Measurements from ENCODE around the gene LRRC31.

LRRC31 gene

DNA sequence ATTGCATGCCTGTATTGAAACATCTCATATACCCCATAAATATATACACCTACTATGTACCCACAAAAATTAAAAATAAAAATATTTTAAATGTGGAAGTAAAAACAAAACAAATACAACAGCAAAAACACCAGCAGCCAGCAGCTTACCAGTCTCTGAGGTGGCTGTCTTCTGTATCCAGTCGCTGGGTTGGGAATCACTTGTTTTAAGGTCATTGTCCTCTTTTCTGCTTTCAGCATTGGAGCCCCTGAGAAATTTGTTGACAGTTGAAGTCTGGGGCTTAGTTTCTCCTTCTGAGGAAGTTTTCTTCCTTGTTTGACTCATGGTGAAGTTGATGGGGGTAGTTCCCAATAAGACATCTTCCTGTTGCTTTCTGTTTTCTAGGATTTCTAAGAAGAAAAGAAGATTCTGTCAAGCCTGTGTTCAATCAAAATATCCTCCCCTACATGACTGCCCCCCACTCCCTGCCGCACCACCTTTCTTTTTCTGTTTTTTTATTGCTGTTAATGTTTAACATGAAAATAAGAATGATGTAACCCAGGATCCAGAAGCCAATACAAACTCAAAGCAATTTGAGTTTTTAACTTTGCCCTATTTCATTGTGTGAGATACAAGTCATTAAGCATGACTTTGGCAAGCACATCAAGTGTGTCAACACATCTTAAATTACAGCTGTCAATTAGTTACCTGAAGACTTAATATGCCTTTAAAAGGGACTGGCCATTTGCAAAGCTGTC lies at the start of gene LRRC31:
LRRC31 (minus strand) TSS at position 452 of the 737 bp plus-strand sequence; CDS start at position 324, 128 bp downstream.
- FAIRE-seq: peak; percentile 58

DNA sequence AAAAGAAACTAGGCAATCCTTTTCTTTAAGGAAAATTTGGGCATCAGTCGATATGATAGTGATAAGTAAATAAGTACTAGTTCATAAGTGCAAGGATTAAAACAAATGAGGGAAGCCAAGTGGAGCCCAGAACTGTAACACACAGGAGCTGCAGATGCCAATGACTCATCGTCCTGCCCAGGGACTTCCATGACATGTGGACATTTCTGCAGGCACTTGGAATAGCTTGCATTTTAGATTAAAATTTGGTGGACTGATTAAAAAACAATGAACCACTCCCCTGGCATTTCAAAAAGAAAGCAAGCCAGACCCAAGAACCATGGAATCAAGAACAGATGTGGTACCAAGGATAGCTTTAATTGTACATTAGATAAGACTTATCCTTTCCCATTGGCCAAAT lies 44.6 kb upstream of the LRRC31 start:
- no peak for FAIRE-seq

DNA sequence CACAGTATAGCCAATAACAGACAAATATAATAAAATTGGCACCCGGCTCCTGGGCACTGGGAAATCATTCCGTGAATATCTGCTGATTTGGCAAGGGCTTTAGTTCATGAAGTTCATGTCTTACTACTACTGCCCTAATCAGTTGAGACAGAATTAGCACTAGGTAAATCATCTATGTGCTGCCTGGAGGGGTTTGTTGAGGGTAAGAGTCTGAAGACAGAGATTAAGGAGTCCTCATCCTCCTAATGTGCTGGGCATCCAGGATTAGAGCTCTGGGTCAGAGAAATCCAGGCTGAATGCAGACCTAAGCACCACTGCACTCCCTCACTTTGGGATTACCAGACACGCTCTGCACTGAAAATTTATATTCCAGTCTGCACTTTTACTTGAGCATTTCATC lies 43.6 kb upstream of the LRRC31 start:
- FAIRE-seq: no peak

DNA sequence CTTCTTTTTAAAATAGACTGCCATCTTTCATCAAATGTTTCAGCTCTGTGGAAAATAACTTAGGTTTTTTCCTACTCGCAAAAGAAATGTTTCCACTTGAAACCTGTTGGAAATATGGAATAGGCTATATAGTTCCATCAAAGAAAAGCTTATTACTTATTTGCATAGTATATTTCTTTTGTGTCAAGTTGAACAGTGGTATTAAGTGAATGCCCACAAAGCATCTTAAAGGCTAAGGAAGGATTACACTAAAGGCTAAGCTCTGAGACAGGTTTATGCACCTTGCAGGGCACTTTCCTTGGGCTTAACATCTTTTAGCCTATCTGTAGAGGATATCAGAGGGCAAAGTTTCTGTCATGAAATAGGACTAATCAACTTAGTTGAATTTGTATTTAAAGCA lies 41.5 kb upstream of the LRRC31 start, which contains the start of gene SAMD7:
SAMD7 (plus strand) TSS at position 301 of the 400 bp plus-strand sequence. CDS start 7,927 bp downstream, outside the sequence.
- no peak for FAIRE-seq

DNA sequence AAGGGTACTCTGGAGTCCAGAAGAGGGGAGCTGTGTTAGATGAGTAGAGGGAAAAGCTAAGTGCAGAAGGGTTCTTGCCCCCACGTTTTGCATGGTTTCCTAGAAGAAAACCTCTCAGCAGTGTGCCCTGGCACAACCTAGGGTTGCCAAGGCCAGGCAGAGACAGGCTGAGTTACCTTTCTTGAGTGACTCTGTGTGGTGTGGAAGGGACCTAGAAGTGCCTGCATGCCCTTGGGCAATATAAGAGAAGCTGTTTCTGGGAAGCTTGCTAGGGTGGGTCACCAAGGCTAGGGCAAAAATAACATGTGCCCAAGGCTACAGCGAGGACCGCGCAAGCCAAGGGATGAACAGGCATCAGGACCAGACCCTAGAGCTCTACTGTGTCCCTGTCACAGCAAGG lies 38.2 kb upstream of the LRRC31 start:
- no peak for FAIRE-seq

DNA sequence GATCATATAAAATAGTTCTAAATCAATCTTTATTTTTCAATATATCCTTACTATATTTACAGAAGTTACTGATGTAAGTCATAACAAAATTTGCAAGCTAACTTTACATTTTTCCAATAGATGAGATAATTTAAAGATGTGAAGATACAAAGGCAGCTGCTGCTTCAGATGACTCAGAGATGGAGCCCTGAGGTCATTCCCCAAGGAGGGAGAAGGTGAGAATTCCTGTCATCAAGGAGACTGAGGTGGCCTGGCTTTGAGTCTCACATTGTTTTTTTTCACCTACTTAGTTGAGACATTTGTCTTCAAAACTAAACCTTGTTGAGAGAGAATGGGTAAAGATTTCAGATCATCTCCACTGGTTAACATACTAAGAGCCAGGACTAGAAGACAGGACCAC lies 37.7 kb upstream of the LRRC31 start:
- FAIRE-seq: no peak

DNA sequence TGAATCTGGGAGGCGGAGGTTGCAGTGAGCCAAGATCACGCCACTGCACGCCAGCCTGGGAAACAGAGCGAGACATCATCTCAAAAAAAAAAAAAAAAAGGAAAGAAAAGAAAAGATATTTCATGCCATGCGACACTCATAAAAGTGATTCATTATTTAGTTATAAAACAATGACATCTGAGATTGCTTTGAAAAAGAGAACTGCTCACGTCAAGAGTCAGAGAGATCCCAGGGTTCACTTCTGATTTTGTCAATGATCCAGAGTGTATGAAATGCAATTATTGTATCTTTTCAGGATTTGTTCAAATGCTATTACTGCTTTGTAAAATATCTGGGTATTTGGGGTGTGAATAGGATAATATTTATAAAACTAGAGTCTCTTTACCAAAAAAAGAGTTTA lies 35.7 kb upstream of the LRRC31 start:
- no peak for FAIRE-seq

DNA sequence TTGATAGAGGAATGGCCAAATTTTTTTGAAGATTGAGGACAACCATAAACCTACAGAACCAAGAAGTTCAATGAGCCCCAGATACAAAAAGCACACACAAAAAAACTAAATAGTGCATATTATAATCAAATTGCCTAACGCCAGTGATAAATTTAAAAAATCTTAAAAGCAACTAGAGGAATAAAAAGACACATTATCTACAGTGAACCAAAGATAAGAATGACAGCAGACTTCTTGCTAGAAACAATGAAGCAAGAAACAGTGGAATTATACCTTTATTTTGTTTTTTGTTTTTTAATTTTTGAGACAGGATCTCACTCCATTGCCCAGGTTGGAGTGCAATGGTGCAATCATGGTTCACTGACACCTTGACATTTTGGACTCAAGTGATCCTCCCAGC lies 31.7 kb upstream of the LRRC31 start:
- FAIRE-seq: no peak

DNA sequence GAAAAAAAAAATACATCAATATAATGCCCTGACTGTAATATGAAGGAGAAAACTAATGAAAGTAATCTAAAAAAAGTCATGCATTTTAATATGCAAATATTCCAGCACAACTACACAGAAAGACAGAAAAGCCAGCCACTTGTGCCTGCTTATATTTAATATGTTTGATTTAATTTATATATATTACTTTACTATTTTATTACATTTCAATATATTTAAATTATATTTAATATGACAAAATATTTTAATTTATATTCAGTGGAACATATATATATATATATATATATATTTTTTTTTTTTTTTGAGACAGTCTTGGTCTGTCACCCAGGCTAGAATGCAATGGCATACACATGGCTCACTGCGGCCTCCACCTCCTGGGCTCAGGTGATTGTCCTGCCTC lies 27.5 kb upstream of the LRRC31 start:
- no peak for FAIRE-seq

DNA sequence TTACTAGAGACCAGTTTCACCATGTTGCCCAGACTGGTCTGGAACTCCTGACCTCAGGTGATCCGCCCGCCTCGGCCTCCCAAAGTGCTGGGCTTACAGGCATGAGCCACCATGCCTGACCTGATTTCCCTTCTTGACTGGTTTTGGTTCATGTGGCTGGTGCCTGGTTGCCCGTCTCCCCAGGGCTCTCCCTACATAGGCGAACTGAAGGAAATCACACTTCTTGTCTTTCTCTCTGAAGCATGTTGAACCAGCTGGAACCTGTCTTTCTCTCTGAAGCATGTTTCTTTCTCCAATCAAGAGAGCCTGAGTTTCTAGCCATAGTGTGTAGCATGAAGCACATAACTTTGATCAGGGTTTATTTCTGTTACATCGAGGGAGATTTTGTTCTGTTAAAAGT lies 25.3 kb upstream of the LRRC31 start:
- no peak for FAIRE-seq

DNA sequence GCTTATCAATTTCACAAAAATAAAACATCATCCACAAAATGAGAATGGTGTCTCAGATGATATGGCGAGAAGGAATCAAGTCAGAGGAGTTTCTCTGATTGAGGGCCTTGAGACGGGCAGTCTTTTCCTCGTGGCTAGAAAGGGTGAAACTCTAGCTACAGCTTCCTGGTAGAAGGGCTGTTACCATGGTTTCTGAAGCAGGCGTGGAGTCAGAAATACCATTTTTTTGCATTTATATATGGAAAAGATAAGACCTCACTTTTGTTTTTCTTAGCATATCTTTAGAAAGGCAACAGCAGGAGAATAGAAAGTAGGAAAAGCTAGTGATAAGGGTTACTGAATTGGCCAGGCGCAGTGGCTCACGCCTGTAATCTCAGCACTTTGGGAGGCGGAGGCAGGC lies 24.4 kb upstream of the LRRC31 start:
- no peak for FAIRE-seq

DNA sequence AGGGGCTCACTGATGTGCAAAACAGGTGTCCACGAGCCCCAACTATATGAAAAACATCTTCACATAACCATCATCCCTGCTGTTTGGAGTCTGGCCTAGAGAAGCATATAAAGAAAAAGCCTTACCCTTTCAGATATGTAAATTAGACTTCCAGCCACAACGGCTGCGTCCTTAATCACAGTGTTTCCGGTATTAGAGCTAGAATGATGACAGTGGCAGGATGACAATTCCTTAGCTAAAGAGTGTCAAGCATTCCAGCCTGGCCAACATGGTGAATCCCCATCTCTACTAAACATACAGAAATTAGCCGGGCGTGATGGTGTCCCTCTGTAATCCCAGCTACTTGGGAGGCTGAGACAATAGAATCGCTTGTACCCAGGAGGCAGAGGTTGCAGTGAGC lies 22.2 kb upstream of the LRRC31 start:
- FAIRE-seq: no peak

DNA sequence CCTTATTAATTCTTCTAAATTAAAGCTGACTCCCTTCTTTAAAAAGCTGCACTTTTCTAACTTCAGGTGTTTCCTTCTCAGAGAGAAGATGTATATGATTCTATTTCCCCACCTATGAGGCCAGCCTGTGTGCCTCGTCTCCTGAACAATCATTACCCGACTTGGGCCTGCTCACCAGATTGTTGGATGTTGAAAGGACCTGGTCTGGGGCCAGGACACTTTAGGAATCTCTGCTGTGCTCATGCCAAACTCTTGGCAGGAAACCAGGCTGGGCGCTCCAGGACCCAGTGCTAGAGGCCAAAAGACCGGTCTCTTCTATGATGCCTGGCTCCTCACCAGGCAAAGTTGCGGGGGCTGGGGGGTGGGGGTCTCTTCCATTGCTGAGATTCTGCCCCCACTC lies 16.9 kb upstream of the LRRC31 start:
- no peak for FAIRE-seq

DNA sequence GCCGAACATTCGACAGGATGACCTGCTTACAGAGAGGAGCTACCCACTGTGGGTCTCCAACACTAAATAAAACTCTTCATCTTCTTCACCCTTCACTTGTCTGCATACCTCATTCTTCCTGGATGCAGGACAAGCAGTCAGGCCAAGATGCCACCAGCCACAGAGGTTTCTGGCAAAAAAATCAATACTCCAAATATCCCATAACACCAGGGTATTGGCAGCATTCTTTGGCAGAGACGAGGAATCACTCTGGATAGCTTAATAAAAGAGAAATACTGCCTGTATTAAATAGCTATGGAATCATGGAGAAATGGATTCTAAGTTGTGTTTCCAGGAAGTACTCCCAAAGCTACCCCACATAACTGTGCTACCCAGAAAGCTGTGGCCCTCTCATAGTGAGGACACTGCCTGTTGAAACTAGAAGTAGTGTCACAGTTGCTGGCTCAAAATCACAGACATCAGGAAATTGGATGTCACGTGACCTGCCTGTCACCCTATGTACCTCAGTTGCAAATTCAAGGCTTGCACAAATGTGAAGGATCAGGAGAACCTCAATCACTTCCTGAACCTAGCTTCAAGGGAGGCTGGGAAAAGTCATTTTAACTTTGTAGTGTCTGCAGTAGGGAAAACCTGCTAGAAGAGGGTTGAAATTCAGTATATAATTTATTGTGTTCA lies 11.0 kb upstream of the LRRC31 start:
- FAIRE-seq: no peak

DNA sequence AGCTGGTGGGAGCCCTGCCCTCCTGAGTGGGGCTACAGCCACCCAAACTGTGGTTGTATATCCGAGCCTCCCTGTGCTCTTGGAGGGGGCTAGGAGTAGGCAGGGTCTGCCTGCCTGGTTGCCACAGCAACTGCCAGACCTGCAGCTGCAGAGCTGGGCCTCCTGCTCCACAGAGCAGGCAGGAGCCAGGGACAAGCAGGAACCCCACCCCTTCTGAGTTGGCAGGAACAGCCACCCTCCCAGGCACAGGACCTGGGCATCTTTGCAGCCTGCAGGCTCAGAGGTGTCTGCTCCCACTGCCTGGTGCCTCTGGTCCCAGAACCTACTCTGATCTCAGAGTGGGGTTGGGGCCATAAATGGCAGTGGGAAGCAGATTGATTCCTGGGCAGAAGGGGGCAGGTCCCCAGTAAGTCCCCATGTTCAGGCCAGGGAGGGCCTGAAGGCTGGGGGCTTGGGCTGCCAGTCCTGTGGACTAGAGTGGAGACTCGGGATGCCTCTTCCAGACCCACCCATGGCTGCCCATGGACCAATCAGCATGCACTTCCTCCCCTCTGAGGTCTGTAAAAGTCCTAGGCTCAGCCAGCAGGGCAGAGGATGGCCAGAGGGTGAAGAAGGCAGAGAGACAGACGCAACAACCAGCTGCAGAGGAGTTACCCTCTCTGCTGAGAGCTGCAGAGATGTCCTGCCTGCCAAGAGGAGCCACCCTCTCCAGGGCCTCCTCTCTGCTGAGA lies 10.3 kb upstream of the LRRC31 start:
- no peak for FAIRE-seq

DNA sequence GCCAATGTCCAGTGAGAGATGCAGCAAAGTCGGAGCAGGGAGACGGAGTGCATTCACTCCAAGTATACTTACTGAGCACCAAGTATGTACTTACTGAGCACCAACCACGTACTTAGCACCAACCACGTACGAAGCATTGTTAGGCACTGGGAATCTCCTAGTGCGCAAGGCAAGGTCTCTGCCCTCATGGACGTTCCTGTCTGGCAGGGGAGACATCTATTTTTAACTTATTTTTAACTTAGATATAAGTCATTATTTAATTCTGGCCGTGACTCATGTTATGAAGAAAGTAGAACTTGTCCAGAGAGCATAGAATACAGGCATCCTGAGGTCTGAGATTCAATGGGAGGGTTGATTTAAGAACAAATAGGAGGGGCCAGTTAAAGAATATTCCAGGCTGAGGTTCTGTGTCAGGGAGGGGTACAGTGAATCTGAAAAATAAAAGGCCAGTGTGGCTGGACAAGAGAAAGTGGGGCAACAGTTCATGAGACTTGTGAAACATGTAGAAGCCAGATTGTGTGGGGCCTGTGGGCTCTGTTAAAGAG lies 9.3 kb upstream of the LRRC31 start:
- no peak for FAIRE-seq

DNA sequence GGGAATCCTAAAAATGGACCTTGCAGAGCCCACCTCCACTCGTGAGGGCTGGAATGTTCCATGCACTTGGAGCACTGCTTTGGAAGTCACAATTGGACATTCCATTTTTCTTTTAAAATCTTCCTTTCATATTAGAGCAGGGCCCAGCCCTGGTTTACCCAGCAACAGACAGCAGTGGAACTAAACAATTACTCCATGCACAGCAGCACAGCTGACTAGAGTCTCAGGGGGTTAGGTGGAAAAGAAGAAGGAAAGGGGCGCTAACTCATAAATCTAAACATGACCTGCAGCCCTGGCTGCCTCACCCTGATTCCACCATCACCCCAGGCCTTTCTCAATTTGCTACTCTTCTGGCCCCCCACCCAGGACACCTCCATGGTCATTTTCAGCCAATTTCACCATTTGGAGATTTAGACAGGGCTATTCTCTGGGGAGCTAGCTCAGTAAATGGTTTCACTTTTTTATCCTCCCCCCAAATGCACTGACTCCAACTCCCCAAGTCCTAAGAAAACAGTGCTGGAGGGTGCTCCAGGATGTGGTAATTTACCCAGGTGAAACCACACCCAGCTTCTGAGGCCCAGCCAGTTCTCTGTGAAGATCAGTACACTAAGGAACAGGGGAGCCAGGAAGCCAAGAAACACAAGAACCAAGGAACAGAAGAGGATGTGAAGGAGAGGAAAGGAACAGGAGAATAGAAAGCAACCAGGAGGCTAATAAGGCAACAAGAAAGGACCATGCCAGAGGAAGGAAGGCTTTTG lies 1.6 kb upstream of the LRRC31 start:
- FAIRE-seq: no peak

DNA sequence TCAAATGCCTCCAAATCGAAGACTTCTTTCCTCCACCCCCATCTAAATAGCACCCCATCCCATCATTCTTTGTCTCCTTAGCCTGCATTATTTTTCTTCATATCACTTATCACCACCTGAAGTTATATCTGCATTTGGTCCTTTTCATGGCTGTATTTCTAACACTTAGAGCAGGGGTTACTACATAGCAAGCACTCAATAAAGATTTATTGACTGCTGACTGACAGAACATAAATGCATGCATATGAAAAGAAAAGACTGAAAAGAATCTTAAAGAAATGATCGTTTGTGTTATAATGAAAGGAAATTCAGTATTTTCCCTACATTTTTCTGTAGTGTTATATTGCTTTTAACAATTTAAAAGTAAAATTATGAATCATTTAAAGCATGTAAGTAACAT lies 1.4 kb downstream of the LRRC31 start:
- peak; percentile 5 for FAIRE-seq

DNA sequence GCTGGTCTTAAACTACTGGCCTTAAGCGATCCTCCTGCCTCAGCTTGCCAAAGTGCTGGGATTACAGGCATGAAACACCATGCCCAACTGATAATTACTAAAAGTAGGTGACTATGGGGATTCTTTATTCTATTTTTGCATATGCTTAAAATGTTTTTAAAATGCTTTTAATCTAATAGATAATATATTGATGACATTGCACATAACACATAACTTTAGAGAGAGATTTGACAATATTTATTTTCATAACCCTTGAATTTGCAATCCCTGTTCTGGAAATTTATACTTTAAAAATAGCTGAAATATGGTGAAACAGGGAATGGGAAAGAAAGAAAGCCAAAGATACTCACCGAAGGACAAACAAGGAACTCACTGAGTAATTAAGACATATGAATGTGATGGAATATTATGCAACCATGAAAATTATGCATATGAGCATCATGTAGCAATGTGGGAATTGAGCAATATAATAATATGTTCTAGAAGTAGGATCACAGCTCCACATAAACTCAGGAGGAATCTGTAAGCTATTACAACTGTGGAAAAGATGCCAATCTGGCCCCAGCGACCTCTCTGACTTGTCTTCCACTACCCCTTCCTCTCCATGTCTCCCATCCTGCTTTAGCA lies 2.0 kb downstream of the LRRC31 start:
- no peak for FAIRE-seq

DNA sequence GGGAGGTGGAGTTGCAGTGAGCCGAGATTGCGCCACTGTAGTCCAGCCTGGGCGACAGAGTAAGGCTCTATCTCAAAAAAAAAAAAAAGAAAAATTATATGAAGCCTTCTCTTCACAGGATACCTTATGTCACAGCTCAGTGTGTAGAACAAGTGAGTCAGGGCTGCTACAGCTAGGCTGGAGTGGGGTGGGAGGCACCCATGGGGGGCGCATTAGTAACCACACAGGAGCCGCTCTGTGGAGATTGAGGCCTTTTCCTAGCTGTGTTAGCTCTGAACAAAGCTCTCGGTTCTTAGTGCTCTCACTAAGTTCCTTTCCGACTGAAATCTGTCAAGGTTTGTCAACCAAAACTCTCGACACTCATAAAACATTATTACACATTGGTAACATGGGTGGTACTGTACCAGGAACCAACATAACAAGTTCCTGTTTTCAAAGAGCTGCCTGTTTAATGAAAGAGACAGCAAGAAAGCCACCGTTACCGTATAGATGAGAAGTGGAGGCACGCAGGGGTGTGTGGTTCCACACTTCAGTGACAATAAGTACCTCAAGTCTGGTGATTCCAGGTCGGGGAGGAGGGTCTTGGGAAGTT lies 4.5 kb downstream of the LRRC31 start:
- FAIRE-seq: no peak

DNA sequence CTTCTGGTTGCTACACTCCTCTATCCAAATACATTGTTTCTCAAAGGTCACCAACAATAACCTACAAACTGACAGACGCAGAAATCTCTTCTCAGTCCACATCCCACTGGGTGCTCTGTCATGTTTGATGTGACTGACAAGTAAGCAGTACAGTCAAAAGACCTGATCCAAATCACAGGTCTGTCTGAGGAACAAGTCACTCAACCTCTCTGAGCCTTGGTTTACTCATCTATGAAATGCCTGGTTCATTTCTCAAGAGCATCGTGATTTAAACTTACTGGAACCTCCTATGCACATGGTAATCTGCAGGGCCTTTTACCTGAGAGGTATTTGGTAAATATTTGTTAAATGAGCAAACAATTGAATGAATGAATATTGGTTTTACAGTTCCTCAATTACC lies 5.5 kb downstream of the LRRC31 start:
- no peak for FAIRE-seq

DNA sequence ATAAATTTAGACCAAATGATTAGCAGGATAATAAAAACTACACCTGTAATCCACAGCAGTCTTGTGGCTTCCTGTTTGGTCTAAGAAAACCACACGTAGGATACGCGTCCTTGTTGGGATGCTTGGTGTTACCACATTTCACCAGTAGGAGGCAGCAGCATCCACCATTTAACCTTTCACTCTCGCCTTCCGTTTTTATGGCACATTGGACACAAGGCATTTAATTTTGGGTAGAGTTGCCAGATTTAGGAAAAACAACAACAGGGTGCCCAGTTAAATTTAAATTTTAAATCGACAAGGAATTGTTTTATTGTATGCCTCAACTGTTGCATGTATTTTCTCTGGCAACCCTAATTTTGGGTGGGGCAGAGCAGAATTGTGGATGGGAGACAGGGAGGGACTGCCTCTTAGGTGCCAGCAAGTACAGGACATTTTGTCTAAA lies 6.3 kb downstream of the LRRC31 start:
- peak; percentile 43 for FAIRE-seq

Data from colon (tissue), 2 donors.